H1 (cell line): ENCODE measurements around the gene SPOCD1. TPM values are rescaled to one million over a fixed set of nuclear protein-coding genes. Genes with fewer than 3 reads are reported as not detected.

ENCODE experiments used
- CEBPB ChIP-seq: IDR thresholded peaks from 2 replicates; pipeline ENCODE4 v1.6.1; 2012; ENCODE audit warnings: low read depth, low read length
- CHD7 ChIP-seq: fragments of 300-600 bp; sonication (generic); IDR thresholded peaks from 2 replicates; pipeline ENCODE4 v1.7.1; 2012; ENCODE audit warnings: low read length, moderate library complexity, mild to moderate bottlenecking, inconsistent platforms; ENCODE audit not compliant: insufficient replicate concordance
- EGR1 ChIP-seq: IDR thresholded peaks from 2 replicates; pipeline ENCODE4 v1.6.1; 2011; ENCODE audit warnings: low read depth, low read length, borderline replicate concordance
- EZH2 ChIP-seq: fragments of 200-600 bp; sonication (generic); IDR thresholded peaks from 2 replicates; pipeline ENCODE4 v1.7.1; 2012; ENCODE audit warnings: low read depth, mild to moderate bottlenecking, moderate library complexity, low read length, inconsistent platforms; ENCODE audit not compliant: severe bottlenecking
- GABPA ChIP-seq: IDR thresholded peaks from 2 replicates; pipeline ENCODE4 v1.6.1; 2011; ENCODE audit warnings: mild to moderate bottlenecking, low read length, moderate library complexity, borderline replicate concordance; ENCODE audit not compliant: insufficient read depth
- KDM1A ChIP-seq: fragments of 200-600, 300-600 bp; sonication (generic); IDR thresholded peaks from 2 replicates; pipeline ENCODE4 v1.7.1; 2016; ENCODE audit warnings: mild to moderate bottlenecking, low read length, borderline replicate concordance
- POLR2A ChIP-seq, 2 experiments: IDR thresholded peaks; 1 replicate in 1 of 2; 2 replicates in 1 of 2; pipeline ENCODE4 v1.6.1; 2011; ENCODE audit warnings: low read depth in 2 of 2, low read length in 2 of 2, mild to moderate bottlenecking in 2 of 2; ENCODE audit errors: control extremely low read depth in 1 of 2
- SAP30 ChIP-seq: fragments of 300-600 bp; sonication (generic); IDR thresholded peaks from 2 replicates; pipeline ENCODE4 v1.7.1; 2012; ENCODE audit warnings: low read length, moderate library complexity, mild to moderate bottlenecking, inconsistent platforms; ENCODE audit not compliant: insufficient read depth, insufficient replicate concordance
- SP4 ChIP-seq: IDR thresholded peaks from 2 replicates; pipeline ENCODE4 v1.6.1; 2012; ENCODE audit warnings: low read length, inconsistent platforms
- TAF7 ChIP-seq: optimal IDR thresholded peaks from 2 replicates; pipeline ENCODE3; 2011; ENCODE audit warnings: low read depth, mild to moderate bottlenecking, inconsistent platforms, low read length, moderate library complexity, borderline replicate concordance
- TCF12 ChIP-seq: IDR thresholded peaks from 2 replicates; pipeline ENCODE4 v1.6.1; 2011; ENCODE audit warnings: low read depth, mild to moderate bottlenecking, low read length
- polyA plus RNA-seq, 7 experiments: library from polyadenylated mRNA; depleted of rRNA in 3 of 7; stranded (reverse) in 5 of 7; unstranded in 2 of 7; fragments of >200 nt in 5 of 7; fragments of 200-250 nt in 2 of 7; gene quantifications; 1 replicate in 5 of 7; 2 replicates in 1 of 7; 4 replicates in 1 of 7; pipeline versions ENCODE4 v1.2.1 to v1.2.3, GENCODE V29; 2011 to 2013; ENCODE audit warnings: missing spikeins in 2 of 7, mixed read lengths in 2 of 7
- total RNA-seq: library from RNA; stranded (reverse); fragmentation: NEBNext Ultra II Directional; extraction: Animal tissue kit (Norgen Biotek cat#: 25700); gene quantifications from 2 replicates; pipeline ENCODE4 v1.2.1, GENCODE V29; 2021
- TF ChIP-seq, protein P1 (sequence below): IDR thresholded peaks from 2 replicates; pipeline ENCODE4 v1.6.1; 2011; ENCODE audit warnings: low read depth, mild to moderate bottlenecking, low read length; ENCODE audit not compliant: insufficient read depth

Gene SPOCD1
- total and polyA plus RNA-seq, 2 of the 8 experiments (the other 6 are each of a cell fraction or from before 2014, with no cell fraction given) = 1.8 to 2.9 TPM

- no peak for TF ChIP-seq CHD7
- TF ChIP-seq, protein P1, sequence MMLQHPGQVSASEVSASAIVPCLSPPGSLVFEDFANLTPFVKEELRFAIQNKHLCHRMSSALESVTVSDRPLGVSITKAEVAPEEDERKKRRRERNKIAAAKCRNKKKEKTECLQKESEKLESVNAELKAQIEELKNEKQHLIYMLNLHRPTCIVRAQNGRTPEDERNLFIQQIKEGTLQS = no peak
- TF ChIP-seq KDM1A = no peak
- TF ChIP-seq SAP30 = no peak
- TF ChIP-seq SP4 = no peak
- no peak for TF ChIP-seq TCF12
- TF ChIP-seq EZH2 = no peak
- TF ChIP-seq CEBPB = no peak
- TF ChIP-seq POLR2A (IDR thresholded peaks at IDR 0.05; ENCODE audit: control extremely low read depth in 1 of 2, low read depth in 2 of 2, low read length in 2 of 2) = no peak
- TF ChIP-seq EGR1 = no peak
- TF ChIP-seq TAF7 = no peak
- TF ChIP-seq GABPA = no peak
These were observed 53.9 kb downstream of the SPOCD1 start (continued) for GRCh38 chr1:31761883-31762282.
